NCI-H146 treated with DMSO at 0.1 percent for 48 hours (cell line): ENCODE results near the gene BRICD5.

Experiments used
- DNase-seq: peaks from one replicate; lab custom pipeline; 2025; ENCODE audit not compliant: unreplicated experiment; lab: John Stamatoyannopoulos, UW

BRICD5 gene

DNA sequence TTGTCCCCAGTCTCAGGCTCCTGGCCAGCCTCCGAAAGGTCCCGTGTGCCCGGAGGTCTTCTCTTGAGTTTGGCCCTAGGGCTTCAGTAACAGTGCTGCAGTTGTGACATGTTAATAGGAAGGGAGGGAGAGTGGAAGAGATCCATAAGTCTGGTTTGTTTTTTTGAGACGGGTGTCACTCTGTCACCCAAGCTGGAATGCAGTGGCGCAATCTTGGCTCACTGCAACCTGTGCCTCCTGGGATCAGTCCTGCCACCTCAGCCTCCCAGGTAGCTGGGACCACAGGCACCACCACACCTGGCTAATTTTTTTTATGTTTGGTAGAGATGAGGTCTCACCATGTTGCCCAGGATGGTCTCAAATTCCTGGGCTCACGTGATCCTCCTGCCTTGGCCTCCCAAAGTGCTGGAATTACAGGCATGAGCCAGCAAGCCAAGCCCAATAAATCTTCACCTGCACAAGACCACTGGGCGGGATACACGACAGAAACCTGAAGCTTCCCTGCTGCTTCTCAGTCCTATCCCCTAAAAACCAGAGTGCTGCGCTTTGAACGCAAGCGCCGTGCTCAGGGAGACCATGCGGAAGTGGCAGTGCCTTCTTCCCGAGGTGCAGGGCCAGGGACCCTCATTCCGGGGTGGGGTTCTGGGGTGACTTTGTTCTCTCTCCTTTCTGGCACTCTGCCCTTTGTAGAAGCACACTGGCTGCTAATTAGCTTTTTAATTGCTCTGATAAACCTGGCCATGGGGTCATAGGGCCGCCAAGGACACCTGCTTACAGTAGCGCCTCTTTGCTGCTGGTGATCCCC lies 44.2 kb downstream of the BRICD5 start:
- DNase-seq: no peak

DNA sequence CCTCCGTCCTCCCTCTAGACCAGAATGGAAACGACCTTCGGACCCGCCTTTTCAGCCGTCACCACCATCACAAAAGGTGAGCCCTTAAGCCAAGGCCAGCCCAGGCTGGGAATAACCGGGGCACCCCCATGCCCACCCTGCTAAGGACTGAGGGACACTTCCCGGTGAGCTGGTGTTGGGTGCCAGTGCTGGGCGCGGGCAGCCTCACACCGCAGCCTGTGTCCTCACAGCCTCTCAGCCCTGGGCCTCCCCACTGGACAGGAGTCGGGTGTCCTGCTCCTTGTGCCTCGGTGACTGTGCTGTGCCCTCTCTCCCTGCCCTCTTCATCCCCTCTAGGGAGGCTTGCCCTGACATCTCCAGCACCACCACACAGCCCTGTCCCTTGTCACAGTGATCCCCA lies 44.8 kb downstream of the BRICD5 start:
- no peak for DNase-seq

DNA sequence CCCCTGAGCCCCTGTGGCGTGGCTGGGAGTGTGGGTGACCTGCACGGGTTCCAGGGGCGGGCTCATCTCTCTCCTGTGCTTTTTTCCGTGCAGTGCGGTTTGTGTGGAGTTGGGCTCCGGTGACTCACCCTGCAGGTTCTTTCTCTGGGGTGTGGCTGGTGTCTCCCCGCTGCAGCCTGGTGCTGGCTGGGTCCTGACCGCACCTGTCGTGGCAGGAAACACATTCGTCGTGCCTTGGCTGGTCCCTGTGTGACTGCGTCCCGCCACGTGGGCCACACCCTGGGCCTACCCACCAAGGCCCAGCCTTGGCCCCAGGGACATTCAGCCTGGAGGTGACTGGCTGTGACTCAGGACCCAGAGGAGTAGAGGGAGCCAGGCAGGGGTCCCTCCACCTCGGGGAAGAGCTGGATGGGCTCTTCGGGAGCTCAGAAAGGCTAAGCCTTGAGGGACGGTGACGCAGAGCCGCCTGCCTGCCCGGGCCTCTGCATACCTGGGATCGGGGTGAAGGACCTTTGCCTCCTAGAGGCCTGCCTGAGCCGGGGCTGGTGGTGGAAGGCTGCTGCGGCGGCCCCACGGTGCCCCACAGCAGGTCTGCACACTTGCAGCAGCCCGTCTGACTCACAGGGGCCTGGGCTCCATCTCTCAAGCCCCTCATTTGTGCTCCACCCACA lies 47.3 kb downstream of the BRICD5 start:
- DNase-seq: no peak

DNA sequence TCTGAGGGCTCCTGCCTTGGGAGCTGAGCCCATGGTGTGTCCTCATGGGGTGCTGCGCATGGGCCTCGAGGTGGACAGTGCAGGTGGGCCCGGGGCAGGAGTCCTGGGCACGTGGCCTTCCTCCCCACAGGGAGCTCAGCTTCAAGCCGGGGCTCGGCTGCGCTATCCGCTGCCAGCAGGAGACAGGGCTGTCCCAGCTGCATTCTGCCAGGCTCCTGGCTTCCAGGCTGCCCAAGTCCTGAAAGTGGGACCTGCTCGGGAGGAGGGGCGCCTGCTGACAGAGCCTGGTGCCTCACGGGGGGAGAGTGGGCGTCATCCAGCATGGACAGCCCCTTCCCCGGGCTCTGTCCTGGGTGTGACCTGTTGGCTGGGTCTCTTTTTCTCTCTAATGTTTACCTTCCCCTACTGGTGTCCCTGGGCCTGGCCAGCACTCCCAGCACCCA lies 48.0 kb downstream of the BRICD5 start:
- no peak for DNase-seq

DNA sequence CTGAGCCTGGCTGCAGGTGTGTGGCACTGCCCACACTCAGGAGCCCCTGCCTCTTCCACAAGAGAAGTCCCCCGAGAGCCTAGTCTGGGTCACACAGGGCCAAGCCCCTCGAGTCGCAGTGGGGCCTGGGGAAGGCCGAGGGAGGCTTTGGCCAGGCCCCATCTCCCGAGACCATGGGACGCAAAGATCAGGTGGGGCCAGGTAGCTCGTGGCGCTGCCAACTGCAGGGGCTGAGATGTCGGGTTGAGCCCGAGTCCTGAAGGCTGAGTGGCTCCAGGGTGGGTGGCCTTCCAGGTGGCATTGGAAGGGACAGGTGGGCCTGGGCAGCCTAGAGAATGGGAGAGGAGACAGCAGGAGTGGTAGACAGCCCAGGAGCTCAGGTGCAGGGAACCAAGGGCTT lies 48.8 kb downstream of the BRICD5 start:
- DNase-seq: no peak

DNA sequence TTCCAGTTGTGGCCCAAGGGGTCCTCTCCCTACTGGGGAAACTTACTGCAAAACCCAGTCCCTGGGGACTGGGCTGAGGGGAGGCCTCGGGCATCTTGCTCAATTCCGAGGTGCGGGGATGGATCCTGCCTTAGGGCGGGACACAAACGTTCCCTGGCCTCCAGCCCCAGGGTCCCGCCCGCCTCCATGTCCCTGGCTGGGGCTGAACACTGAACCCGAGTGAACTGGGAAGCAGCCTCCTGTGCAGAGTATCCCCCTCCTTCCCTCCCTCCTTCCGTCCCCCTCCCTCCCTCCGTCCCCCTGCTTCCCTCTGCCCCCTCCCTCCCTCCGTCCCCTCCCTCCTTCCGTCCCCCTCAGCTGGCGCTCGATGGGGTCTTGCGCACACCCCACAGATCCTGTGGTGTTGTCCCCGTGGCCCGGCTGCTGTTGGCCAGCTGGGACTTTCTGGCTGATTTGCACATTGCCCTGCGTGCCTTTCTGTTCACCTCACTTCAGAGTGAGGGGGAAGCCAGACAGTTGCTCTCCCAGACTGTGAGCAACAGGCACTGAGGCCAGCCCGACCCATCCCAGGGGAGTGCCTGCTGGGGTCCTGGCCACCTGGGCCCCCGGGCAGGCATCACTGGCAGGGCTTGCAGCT lies 49.6 kb downstream of the BRICD5 start:
- no peak for DNase-seq
